Pancreas (tissue), 10 donors: ENCODE measurements around the gene PLXNB1. TPM values are rescaled to one million over a fixed set of nuclear protein-coding genes. Genes with fewer than 3 reads are reported as not detected.

ENCODE experiments used
- ATAC-seq, 4 donors: fragments of 200-7000 bp; cut with Tn5 transposase; one replicate each; pipeline versions ENCODE4 v1.8.0 to v1.9.1; 2020; ENCODE audit warnings: mild to moderate bottlenecking in 4 of 4, moderate library complexity in 4 of 4
- DNase-seq, 6 donors: peaks; one replicate each; pipeline ENCODE4 v3.0.0-alpha.2; 2020
- FAIRE-seq: peaks from 2 replicates; lab custom pipeline; 2012; peaks lifted over from hg19 to GRCh38; lab: Jason Lieb, UNC
- H3K27ac ChIP-seq, 4 donors: fragments of 200-600 bp; sonication (generic); 1 replicate in 3 of 4; 2 replicates in 1 of 4; pipeline versions ENCODE4 v1.5.0 to v1.8.0; 2020
- H3K27me3 ChIP-seq, 4 donors: fragments of 200-600 bp; one replicate each; pipeline ENCODE4 v1.8.0; 2021
- H3K36me3 ChIP-seq, 3 donors: fragments of 200-600 bp; sonication (generic) in 1 of 3; one replicate each; pipeline versions ENCODE4 v1.5.0 to v1.8.0; 2020 to 2021
- H3K4me1 ChIP-seq, 3 donors: fragments of 200-600 bp; one replicate each; pipeline ENCODE4 v1.8.0; 2021
- H3K4me3 ChIP-seq, 4 donors: fragments of 200-600 bp; sonication (generic) in 2 of 4; one replicate each; pipeline versions ENCODE4 v1.5.0 to v1.8.0; 2020 to 2021
- H3K9me3 ChIP-seq, 4 donors: fragments of 200-600 bp; one replicate each; pipeline ENCODE4 v1.8.0; 2021
- WGBS, 2 donors: extraction: QIAGEN DNeasy Blood & Tissue Kit; methylation state at CpG; one replicate each; pipeline ENCODE4 v1.1.7; 2013; 5-methylcytosine and 5-hydroxymethylcytosine counted together
- intact Hi-C, 3 donors: fragments of 100-400 bp; cut with DNase I; formaldehyde crosslinking; loops; one replicate each; pipeline versions ENCODE4 v1.11.1 to v1.14.2; 2022
- polyA plus RNA-seq, 2 donors: library from polyadenylated mRNA; stranded (reverse); fragments of 200-250 nt; gene quantifications; one replicate each; pipeline ENCODE4 v1.2.3, GENCODE V29; 2013
- total RNA-seq, 6 donors: library from RNA; stranded (reverse); fragmentation: NEBNext Ultra II Directional in 4 of 6; extraction: Animal tissue kit (Norgen Biotek cat#: 25700) in 4 of 6; gene quantifications; one replicate each; pipeline versions ENCODE4 v1.2.1 to v1.2.4, GENCODE V29; 2021 to 2023
- TF ChIP-seq, protein P1 (sequence below), 4 donors: fragments of 200-600 bp; sonication (generic) in 3 of 4; IDR thresholded peaks; one replicate each; pipeline versions ENCODE4 v1.5.0 to v1.8.0; 2021; ENCODE audit warnings: antibody characterized with exemption in 4 of 4
- donor health status: healthy with polysubstance abuse.
- donor health status: DM: no; HTN: no; CAD: no; lungs with moderate emphysema.
- donor health status: DM: no; HTN: no; CAD: no.
- donor health status: control.
- donor health status: control.
- donor health status: Bipolar disorder and iron deficiency.
- donor health status: DM: yes; HTN: yes; CAD: no.
- donor health status: DM: no; HTN: no; CAD: no.
- donor health status: DM: no; HTN: no; CAD: no.
- donor health status: DM: yes; HTN: yes; CAD: no.

PLXNB1 gene
- total and polyA plus RNA-seq, 8 donors: 47.8 to 372 (median 74.3) TPM

DNA sequence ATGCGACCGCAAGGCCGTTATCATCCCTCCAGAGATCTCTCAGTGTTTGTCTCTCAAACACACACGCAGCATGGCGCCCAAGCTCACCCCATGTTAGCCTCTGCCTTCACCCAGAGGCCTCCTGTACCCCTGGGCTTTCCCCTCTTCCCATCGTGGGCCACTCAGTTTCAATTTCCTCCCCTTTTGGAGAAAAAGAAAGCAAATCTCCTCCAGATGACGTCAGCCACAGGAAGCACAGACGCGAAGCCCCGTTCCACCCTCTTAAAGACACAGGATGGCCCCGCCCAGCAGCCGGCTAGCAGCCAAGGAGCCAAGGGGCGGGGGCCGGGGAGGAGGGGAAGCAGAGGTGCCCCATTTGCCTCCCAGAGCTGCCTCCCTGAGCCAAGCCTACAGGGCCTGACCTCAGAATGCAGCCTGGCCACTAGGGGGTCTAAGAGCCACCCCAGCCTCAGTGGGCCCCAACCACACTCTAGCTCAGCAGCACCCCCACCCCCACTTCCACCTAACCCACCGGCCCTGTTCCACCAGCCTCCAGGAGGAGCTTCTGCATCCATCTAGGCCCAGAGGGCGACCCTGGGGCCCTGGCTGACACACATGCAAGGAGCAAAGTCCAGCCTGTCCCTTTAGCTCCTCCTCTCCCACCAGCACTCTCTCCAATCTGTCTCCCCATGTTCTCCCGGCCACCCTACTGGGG lies 43.2 kb upstream of the PLXNB1 start:
- intact Hi-C loops: no loop called here
- Histone ChIP-seq H3K4me3 (peak overlapping the region; percentile 38 to 59 (median 50)), H3K36me3 (no peaks in the 10 kb centered on the region), H3K27ac (peak overlapping the region; percentile 84 to 94 (median 92)), H3K27me3 (no peaks in the 10 kb centered on the region), H3K9me3 (no peaks in the 10 kb centered on the region), H3K4me1 (peaks cover 9 to 32% (median 20%) of the 10 kb centered on the region in 3 donors)
- FAIRE-seq: peak; percentile 80
- peak; percentile 89 to 95 (median 93) for ATAC-seq
- TF ChIP-seq, protein P1, sequence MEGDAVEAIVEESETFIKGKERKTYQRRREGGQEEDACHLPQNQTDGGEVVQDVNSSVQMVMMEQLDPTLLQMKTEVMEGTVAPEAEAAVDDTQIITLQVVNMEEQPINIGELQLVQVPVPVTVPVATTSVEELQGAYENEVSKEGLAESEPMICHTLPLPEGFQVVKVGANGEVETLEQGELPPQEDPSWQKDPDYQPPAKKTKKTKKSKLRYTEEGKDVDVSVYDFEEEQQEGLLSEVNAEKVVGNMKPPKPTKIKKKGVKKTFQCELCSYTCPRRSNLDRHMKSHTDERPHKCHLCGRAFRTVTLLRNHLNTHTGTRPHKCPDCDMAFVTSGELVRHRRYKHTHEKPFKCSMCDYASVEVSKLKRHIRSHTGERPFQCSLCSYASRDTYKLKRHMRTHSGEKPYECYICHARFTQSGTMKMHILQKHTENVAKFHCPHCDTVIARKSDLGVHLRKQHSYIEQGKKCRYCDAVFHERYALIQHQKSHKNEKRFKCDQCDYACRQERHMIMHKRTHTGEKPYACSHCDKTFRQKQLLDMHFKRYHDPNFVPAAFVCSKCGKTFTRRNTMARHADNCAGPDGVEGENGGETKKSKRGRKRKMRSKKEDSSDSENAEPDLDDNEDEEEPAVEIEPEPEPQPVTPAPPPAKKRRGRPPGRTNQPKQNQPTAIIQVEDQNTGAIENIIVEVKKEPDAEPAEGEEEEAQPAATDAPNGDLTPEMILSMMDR (IDR thresholded peaks at IDR 0.05): peak in 2 of 4 donors; percentile 7 to 21
- DNase-seq: peak; percentile 88 to 94 (median 90)
- WGBS, 2 donors: 1 to 2% methylated on average over 17 of the region's 17 CpGs

DNA sequence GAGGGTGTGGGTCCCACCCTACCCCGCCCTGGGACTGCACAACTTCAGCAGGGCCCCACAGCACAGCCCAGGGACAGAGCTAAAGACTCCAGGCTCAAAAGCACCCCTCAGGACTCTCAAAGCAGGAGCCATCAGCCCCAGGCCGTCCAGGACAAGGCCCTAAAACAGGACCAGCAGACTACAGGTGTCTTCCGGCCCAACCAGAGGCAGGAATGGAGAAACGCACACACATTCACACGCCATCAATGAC lies 42.7 kb upstream of the PLXNB1 start:
- peaks cover 14 to 37% (median 25%) of the 10 kb centered on the region in 3 donors for H3K4me1 ChIP-seq

DNA sequence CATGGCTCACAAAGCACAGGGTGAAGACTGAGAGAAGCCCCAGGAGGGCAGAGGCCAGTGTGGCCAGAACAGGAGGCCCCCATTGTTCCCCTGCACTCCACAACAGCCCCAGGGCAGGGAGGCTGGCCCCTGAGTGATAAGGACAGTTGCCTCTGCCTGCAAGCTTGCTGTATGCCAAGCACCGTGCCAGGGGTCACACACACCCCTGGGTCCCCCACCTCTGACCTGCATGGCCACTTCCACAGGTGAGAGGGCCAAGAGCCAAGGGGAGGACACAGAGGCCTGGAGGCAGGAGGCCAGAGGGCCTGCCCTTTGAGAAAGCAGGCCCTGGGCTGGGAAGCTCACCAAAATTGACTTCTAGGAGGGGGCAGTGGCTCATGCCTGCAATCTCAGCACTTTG lies 40.4 kb upstream of the PLXNB1 start:
- FAIRE-seq (no peak), ATAC-seq (no peak), DNase-seq (peak in 1 of 6 donors; percentile 64)
- Histone ChIP-seq H3K27ac (no peak overlapping the region), H3K4me1 (peaks cover 25 to 49% (median 37%) of the 10 kb centered on the region in 3 donors), H3K4me3 (no peak overlapping the region), H3K9me3 (no peaks in the 10 kb centered on the region), H3K27me3 (no peaks in the 10 kb centered on the region), H3K36me3 (no peaks in the 10 kb centered on the region)
- intact Hi-C loops: no loop called here
- 31 to 42% methylated on average over 1 of the region's 1 CpG for WGBS, 2 donors
- TF ChIP-seq, protein P1 (IDR thresholded peaks at IDR 0.05): no peak

More for the DNA sequence above, 42.7 kb upstream of the PLXNB1 start:
- intact Hi-C loops: no loop called here
- Histone ChIP-seq H3K27ac (peak overlapping the region; percentile 84 to 94 (median 92)), H3K27me3 (no peaks in the 10 kb centered on the region), H3K36me3 (no peaks in the 10 kb centered on the region), H3K9me3 (no peaks in the 10 kb centered on the region), H3K4me3 (peak overlapping the region; percentile 38 to 59 (median 50))
- ATAC-seq (peak in 3 of 4 donors; percentile 25 to 44 (median 30)), DNase-seq (peak in 2 of 6 donors; percentile 35 to 40), FAIRE-seq (no peak)
- TF ChIP-seq, protein P1 (IDR thresholded peaks at IDR 0.05): no peak
- 2 to 4% methylated on average over 5 of the region's 5 CpGs for WGBS, 2 donors

DNA sequence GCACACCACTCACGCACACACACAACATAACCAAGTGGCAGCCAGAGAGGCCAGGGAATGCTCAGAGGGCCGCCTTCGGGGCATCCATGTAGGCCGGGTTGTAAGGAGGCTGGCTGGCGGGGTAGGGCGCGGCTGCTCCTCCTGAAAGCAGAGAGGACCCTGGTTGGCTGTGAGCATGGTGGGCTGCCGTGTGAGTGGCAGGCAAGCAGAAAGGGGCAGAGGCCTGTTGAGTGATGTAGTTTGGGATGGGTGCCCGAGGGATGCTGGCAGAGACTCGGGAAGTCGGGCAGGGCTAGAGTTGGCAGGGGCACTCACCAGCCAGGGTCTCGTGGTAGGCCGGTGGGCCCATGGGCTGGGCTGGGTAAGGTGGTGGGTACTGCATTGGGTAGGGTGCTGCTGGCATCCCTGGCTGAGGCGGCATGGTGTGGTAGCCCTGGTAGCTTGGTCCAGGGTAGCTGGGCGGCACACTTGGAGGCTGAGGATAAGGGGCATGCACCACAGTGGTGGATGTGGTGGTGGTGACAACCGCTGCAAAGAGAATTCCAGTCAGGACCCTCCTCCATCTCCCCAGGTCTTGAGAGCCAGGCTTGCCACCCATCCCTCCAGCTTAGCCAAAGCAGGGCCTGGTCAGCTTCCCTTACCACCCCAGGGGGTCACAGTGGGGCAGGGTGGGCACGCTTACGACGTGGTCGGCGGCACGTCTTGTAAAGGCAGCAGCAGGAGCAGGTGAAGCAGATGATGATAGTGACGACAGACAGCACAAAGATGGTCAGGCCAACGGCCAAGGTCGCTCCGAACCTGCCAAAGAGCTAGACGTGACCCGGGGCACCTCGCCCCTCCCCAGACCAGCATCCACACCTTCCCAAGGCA lies 39.4 kb upstream of the PLXNB1 start:
- ATAC-seq: no peak
- DNase-seq: peak in 2 of 6 donors; percentile 35 to 77
- Histone ChIP-seq H3K27me3 (no peaks in the 10 kb centered on the region), H3K9me3 (no peaks in the 10 kb centered on the region), H3K36me3 (no peaks in the 10 kb centered on the region), H3K4me3 (no peak overlapping the region), H3K27ac (no peak overlapping the region), H3K4me1 (peaks cover 25 to 55% (median 37%) of the 10 kb centered on the region in 3 donors)
- intact Hi-C loops: loop anchor here in 1 of 3 donors (5.0 kb wide), 1 partner anchor 83 kb away; no protein-coding TSS in a partner anchor
- TF ChIP-seq, protein P1 (IDR thresholded peaks at IDR 0.05): no peak
- no peak for FAIRE-seq
- 80 to 83% methylated on average over 29 of the region's 29 CpGs for WGBS, 2 donors
